Measurements from ENCODE around the gene BEAN1. TPM values are rescaled to one million over a fixed set of nuclear protein-coding genes. Genes with fewer than 3 reads are reported as not detected.

Gene BEAN1
- total RNA-seq, 4 donors from 2014 or later: 0.40 TPM; not detected in 3

GRCh38 chr16:66387817-66388332, 39.2 kb upstream of the BEAN1 start:
- Histone ChIP-seq H3K27ac (no peak overlapping the region), H3K27me3 (no peaks in the 10 kb centered on the region), H3K4me1 (no peaks in the 10 kb centered on the region), H3K4me3 (no peak overlapping the region), H3K36me3 (no peaks in the 10 kb centered on the region), H3K9me3 (no peaks in the 10 kb centered on the region)
- no peak for DNase-seq
- in situ Hi-C loops (cut with MboI; ENCODE audit: low pct_ligation_motif_present in 1 of 4, low pct_unique_long_range_greater_than_20kb in 1 of 4, low sequenced_read_pairs in 3 of 4) (no loop called here), intact Hi-C loops (cut with DNase I; ENCODE audit: low total_unique reads) (no loop called here)
- TF ChIP-seq CTCF (IDR thresholded peaks at IDR 0.05): no peak
- no peak for TF ChIP-seq POLR2AphosphoS5 (IDR thresholded peaks at IDR 0.05)
- no peak for TF ChIP-seq EP300 (IDR thresholded peaks at IDR 0.05; ENCODE audit: low read depth)
- no peak for TF ChIP-seq POLR2A (IDR thresholded peaks at IDR 0.05)
- 82 to 100% methylated on average over 1 to 2 of the region's 2 CpGs for WGBS, 2 donors (ENCODE audit: low coverage in 1 of 2)

DNA sequence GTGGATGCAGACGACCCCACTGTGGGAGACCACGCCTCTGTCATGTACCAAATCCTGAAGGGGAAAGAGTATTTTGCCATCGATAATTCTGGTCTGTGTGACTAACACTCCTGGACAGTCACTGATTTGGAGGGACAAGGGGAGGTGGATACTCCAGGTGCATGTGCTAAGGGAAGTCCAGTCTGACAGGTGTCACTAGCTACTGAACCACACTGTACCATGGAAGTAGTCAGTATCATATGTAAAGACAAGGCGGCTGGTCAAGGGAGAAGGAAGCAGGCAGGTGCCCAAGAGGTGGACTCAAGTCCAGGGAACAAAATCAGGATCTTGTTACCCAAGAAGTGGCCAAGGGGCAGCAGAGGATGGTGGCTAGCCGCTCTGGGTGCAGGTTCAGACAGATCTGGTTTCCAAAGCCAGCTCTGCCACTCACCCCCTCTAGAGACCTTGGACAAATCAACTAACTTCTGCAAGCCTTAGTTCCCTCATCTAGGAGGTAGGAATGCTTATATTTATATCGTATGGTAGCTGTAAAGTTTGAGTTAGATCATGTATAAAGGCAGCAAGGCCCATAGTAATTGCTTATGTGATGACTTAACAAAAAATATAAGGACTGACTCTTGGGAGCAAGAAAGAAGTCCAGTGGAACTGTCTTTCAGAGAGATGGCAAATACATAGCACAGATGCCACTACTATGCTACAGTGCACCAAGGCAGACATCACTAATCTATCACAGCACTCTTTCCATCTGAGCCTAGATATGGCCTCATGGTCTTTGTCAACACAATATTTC, 38.5 kb upstream of the BEAN1 start:
- H3K4me1 ChIP-seq: no peaks in the 10 kb centered on the region
- 78 to 80% methylated on average over 4 to 6 of the region's 6 CpGs for WGBS, 2 donors (ENCODE audit: low coverage in 1 of 2)
- intact Hi-C loops (cut with DNase I; ENCODE audit: low total_unique reads) (no loop called here), in situ Hi-C loops (cut with MboI; ENCODE audit: low pct_ligation_motif_present in 1 of 4, low pct_unique_long_range_greater_than_20kb in 1 of 4, low sequenced_read_pairs in 3 of 4) (no loop called here)
- H3K36me3 ChIP-seq: no peaks in the 10 kb centered on the region
- H3K4me3 ChIP-seq: no peak overlapping the region
- TF ChIP-seq CTCF (IDR thresholded peaks at IDR 0.05) (no peak), POLR2A (IDR thresholded peaks at IDR 0.05) (no peak), POLR2AphosphoS5 (IDR thresholded peaks at IDR 0.05) (no peak), EP300 (IDR thresholded peaks at IDR 0.05; ENCODE audit: low read depth) (no peak)
- no peaks in the 10 kb centered on the region for H3K9me3 ChIP-seq
- no peak overlapping the region for H3K27ac ChIP-seq
- no peaks in the 10 kb centered on the region for H3K27me3 ChIP-seq
- no peak for DNase-seq

- 85 to 94% methylated on average over 4 to 13 of the region's 13 CpGs for WGBS, 2 donors (ENCODE audit: low coverage in 1 of 2)
- no peak for DNase-seq
- intact Hi-C loops (cut with DNase I; ENCODE audit: low total_unique reads) (no loop called here), in situ Hi-C loops (cut with MboI; ENCODE audit: low pct_ligation_motif_present in 1 of 4, low pct_unique_long_range_greater_than_20kb in 1 of 4, low sequenced_read_pairs in 3 of 4) (no loop called here)
- Histone ChIP-seq H3K4me3 (no peak overlapping the region), H3K9me3 (no peaks in the 10 kb centered on the region), H3K27ac (no peak overlapping the region), H3K27me3 (no peaks in the 10 kb centered on the region), H3K36me3 (no peaks in the 10 kb centered on the region), H3K4me1 (no peaks in the 10 kb centered on the region)
- TF ChIP-seq EP300 (IDR thresholded peaks at IDR 0.05; ENCODE audit: low read depth) (no peak), CTCF (IDR thresholded peaks at IDR 0.05) (no peak), POLR2A (IDR thresholded peaks at IDR 0.05) (no peak), POLR2AphosphoS5 (IDR thresholded peaks at IDR 0.05) (no peak)
Observed at GRCh38 chr16:66389256-66390176, 37.6 kb upstream of the BEAN1 start.

All from transverse colon (tissue), 4 donors.